Gastroesophageal sphincter (tissue), 4 donors: ENCODE measurements around the gene IFT122. TPM values are rescaled to one million over a fixed set of nuclear protein-coding genes. Genes with fewer than 3 reads are reported as not detected.
"Not testable (repeated sequence)": the region's sequence is repeated elsewhere in the genome, so short reads cannot be mapped to it uniquely, and the experiment has no call there.

ENCODE experiments used
- ATAC-seq: fragments of 150-250 bp; one replicate; pipeline ENCODE4 v1.9.1; 2016; ENCODE audit warnings: mild to moderate bottlenecking, moderate library complexity
- H3K27ac ChIP-seq, 4 donors: fragments of 200-600 bp; sonication (generic) in 3 of 4; 1 replicate in 3 of 4; 2 replicates in 1 of 4; pipeline ENCODE4 v1.5.1; 2016 to 2019
- H3K27me3 ChIP-seq: fragments of 200-600 bp; sonication (generic); one replicate; pipeline ENCODE4 v1.5.1; 2019
- H3K36me3 ChIP-seq, 2 donors: fragments of 200-600 bp; sonication (generic); one replicate each; pipeline ENCODE4 v1.5.1; 2019; ENCODE audit warnings: control low read depth in 1 of 2
- H3K4me1 ChIP-seq, 3 donors: fragments of 200-600 bp; sonication (generic); 1 replicate in 2 of 3; 2 replicates in 1 of 3; pipeline ENCODE4 v1.5.1; 2016 to 2019; ENCODE audit warnings: control low read depth in 2 of 3
- H3K4me3 ChIP-seq, 2 donors: fragments of 200-600 bp; sonication (generic); one replicate each; pipeline ENCODE4 v1.5.1; 2019; ENCODE audit warnings: mild to moderate bottlenecking in 1 of 2, moderate library complexity in 1 of 2
- H3K9me3 ChIP-seq, 3 donors: fragments of 200-600 bp; sonication (generic); one replicate each; pipeline ENCODE4 v1.5.1; 2017 to 2019; ENCODE audit warnings: control low read depth in 2 of 3
- EP300 ChIP-seq: sonication (generic); formaldehyde crosslinking; IDR thresholded peaks from one replicate; pipeline ENCODE4 v1.6.1; 2017; ENCODE audit warnings: antibody characterized with exemption, mild to moderate bottlenecking
- POLR2A ChIP-seq, 2 donors: fragments of 450-650 bp; IDR thresholded peaks; one replicate each; pipeline ENCODE4 v1.6.1; 2017; ENCODE audit warnings: antibody characterized with exemption in 2 of 2, mild to moderate bottlenecking in 2 of 2, moderate library complexity in 1 of 2
- POLR2AphosphoS5 ChIP-seq: sonication (generic); formaldehyde crosslinking; IDR thresholded peaks from one replicate; pipeline ENCODE4 v1.6.1; 2017; ENCODE audit warnings: antibody characterized with exemption
- WGBS, 2 donors: methylation state at CpG; one replicate each; pipeline ENCODE4 v1.1.5; 2018; ENCODE audit warnings: low coverage in 1 of 2; 5-methylcytosine and 5-hydroxymethylcytosine counted together
- total RNA-seq, 4 donors: library from RNA; depleted of rRNA; stranded (reverse); fragments of >200 nt; gene quantifications; one replicate each; pipeline ENCODE4 v1.1.0, GENCODE V29; 2016
- TF ChIP-seq, protein P1 (sequence below), 4 experiments: fragments of 200-600 bp in 2 of 4; fragments of 450-650 bp in 2 of 4; sonication (generic) in 1 of 4; IDR thresholded peaks; one replicate each; pipeline ENCODE4 v1.5.1; 2017 to 2019; ENCODE audit warnings: antibody characterized with exemption in 4 of 4, mild to moderate bottlenecking in 2 of 4, moderate library complexity in 2 of 4

Gene IFT122
- total RNA-seq, 4 donors from 2014 or later, result 18.1 to 38.3 (median 26.8) TPM

DNA sequence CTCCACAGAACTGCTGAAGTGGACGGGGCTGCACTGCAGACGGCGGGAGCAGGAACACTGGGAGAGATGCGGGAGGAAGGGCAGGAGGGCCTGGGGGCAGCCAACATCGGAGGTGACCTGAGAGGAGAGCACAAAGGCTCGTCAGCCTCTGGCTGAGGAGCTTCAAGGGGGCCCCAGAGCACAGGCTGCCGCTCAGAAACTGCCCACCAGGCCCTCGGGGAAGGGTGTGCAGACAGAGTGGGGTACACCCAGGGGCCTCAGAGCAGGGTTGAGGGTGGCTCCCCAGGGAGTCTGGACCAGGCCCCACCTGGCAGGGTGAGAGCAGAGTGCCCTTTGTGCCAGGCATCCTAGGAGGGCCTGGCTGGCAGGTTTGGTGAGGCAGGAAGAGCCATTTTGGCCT is 73.7 kb downstream of the IFT122 start:
- ATAC-seq, result no peak
- peaks cover 0 to 100% of the 10 kb centered on the region in 2 donors for H3K36me3 ChIP-seq
- no peak overlapping the region for H3K27ac ChIP-seq
- H3K9me3 ChIP-seq, result no peaks in the 10 kb centered on the region
- no peak overlapping the region for H3K4me3 ChIP-seq
- H3K27me3 ChIP-seq, result no peaks in the 10 kb centered on the region
- no peak for TF ChIP-seq POLR2AphosphoS5
- TF ChIP-seq EP300, result no peak
- TF ChIP-seq POLR2A (IDR thresholded peaks at IDR 0.05), result no peak
- TF ChIP-seq, protein P1, sequence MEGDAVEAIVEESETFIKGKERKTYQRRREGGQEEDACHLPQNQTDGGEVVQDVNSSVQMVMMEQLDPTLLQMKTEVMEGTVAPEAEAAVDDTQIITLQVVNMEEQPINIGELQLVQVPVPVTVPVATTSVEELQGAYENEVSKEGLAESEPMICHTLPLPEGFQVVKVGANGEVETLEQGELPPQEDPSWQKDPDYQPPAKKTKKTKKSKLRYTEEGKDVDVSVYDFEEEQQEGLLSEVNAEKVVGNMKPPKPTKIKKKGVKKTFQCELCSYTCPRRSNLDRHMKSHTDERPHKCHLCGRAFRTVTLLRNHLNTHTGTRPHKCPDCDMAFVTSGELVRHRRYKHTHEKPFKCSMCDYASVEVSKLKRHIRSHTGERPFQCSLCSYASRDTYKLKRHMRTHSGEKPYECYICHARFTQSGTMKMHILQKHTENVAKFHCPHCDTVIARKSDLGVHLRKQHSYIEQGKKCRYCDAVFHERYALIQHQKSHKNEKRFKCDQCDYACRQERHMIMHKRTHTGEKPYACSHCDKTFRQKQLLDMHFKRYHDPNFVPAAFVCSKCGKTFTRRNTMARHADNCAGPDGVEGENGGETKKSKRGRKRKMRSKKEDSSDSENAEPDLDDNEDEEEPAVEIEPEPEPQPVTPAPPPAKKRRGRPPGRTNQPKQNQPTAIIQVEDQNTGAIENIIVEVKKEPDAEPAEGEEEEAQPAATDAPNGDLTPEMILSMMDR (IDR thresholded peaks at IDR 0.05), result no peak
- 85 to 94% methylated on average over 5 to 8 of the region's 8 CpGs for WGBS, 2 donors
- H3K4me1 ChIP-seq, result no peaks in the 10 kb centered on the region

DNA sequence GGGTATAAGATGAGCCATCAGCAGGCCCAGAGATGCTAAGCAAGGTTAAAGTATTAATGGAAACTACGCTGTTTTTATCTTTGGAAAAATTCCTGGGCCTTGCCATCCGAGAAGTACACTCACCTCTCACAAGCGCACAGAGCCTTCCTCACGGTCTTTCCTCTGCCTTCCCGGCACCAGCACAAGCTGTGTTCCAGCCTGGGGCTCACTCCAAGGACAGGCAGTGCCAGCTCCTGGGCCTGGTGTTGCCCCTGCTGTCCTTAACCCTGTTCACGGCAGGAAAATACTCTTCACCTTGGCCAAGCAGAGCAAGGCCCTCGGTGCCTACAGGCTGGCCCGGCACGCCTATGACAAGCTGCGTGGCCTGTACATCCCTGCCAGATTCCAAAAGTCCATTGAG is 74.1 kb downstream of the IFT122 start:
- no peak overlapping the region for H3K27ac ChIP-seq
- H3K9me3 ChIP-seq, result no peaks in the 10 kb centered on the region
- no peaks in the 10 kb centered on the region for H3K27me3 ChIP-seq
- H3K4me1 ChIP-seq, result no peaks in the 10 kb centered on the region
- no peak for ATAC-seq
- no peak overlapping the region for H3K4me3 ChIP-seq
- TF ChIP-seq, protein P1 (IDR thresholded peaks at IDR 0.05), result no peak
- TF ChIP-seq POLR2AphosphoS5, result no peak
- TF ChIP-seq POLR2A (IDR thresholded peaks at IDR 0.05), result no peak
- TF ChIP-seq EP300, result no peak
- WGBS, 2 donors, result 88% methylated on average over 7 of the region's 10 CpGs; no CpG with 5 or more reads in 1 of the 2 donors
- peaks cover 0 to 100% of the 10 kb centered on the region in 2 donors for H3K36me3 ChIP-seq

DNA sequence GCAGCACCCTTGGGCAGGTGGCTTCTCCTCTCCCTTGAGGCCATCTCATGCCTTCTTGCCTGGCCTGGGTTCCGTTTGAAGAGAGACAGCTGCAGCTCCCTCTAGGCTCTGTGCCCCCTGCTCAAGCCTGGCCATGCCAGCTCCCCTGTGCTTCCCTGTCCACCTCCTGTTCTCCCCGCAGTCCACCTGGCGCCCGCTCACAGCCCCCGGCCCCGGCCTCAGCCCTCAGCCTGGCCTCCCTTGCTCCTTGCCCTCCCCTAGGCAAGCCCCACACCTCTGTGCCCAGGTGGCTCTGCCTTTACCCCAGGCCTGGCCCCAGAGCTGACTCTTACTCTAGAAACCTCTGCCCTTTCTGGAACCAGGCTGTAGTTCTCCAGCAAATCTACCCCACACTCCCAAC is 74.5 kb downstream of the IFT122 start:
- H3K27ac ChIP-seq, result no peak overlapping the region
- no peak for TF ChIP-seq POLR2AphosphoS5
- no peak for TF ChIP-seq POLR2A (IDR thresholded peaks at IDR 0.05)
- TF ChIP-seq, protein P1 (IDR thresholded peaks at IDR 0.05), result no peak
- TF ChIP-seq EP300, result no peak
- 94 to 95% methylated on average over 3 to 5 of the region's 6 CpGs for WGBS, 2 donors
- H3K27me3 ChIP-seq, result no peaks in the 10 kb centered on the region
- ATAC-seq, result no peak
- H3K36me3 ChIP-seq, result peaks cover 0 to 100% of the 10 kb centered on the region in 2 donors
- no peaks in the 10 kb centered on the region for H3K9me3 ChIP-seq
- no peaks in the 10 kb centered on the region for H3K4me1 ChIP-seq
- H3K4me3 ChIP-seq, result no peak overlapping the region

DNA sequence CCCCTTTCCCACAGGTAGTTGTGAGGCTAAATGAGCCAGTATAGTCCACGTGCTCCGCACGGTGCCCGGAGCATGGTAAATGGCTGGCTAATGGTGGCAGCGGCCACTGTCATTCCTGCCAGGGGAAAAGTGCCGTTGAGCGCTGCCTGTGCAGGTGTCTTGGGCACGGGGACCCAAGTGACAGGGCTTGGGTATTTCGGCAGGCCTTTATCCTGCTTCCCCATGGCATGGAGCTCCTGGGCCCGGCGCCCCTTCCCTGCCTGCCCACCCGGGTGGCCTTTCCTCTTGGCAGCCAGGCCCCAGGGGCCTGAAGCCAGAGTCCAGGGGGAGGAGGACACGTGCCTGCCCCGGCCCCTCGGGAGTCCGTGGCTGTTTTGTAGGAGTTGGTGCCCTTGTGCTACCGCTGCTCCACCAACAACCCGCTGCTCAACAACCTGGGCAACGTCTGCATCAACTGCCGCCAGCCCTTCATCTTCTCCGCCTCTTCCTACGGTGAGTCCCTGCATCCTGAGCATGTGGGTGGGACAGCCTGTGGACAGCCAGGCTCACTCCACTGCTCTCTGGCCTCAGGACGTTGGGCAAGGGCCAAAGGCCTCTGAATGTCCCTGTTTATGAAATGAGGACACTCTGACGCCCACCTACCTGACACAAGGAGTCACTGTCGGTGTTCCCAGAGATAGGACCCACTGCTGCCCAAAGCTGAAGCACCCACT is 75.2 kb downstream of the IFT122 start:
- H3K27me3 ChIP-seq, H3K27ac ChIP-seq, ATAC-seq, H3K9me3 ChIP-seq, H3K4me3 ChIP-seq, H3K4me1 ChIP-seq: not testable (repeated sequence)
- peaks cover 0 to 100% of the 10 kb centered on the region in 2 donors for H3K36me3 ChIP-seq
- WGBS, 2 donors, result 94 to 100% methylated on average over 2 to 6 of the region's 25 CpGs

DNA sequence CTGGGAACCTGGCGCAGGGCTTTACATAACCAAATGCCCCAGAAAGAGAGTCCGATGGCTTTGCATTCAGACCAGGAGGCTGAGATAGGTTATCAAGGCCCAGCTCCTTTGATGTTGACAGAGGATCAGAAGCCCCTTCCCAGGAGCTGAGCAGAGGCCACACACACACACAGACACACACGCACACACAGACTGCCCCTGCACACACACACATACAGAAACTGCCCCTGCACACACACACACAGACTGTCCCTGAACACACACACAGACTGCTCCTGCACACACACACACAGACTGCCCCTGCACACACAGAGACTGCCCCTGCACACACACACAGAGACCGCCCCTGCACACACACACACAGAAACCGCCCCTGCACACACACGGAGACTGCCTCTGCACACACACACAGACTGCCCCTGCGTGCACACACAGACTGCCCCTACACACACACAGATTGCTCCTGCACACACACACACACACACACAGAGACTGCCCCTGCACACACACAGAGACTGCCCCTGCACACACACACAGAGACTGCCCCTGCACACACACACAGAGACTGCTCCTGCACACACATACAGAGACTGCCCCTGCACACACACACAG is 75.9 kb downstream of the IFT122 start:
- not testable (repeated sequence) for ATAC-seq, H3K4me1 ChIP-seq, H3K4me3 ChIP-seq, H3K27me3 ChIP-seq, H3K9me3 ChIP-seq, H3K27ac ChIP-seq
- WGBS, 2 donors, result 83 to 92% methylated on average over 1 to 2 of the region's 7 CpGs
- H3K36me3 ChIP-seq, result peaks cover 0 to 96% of the 10 kb centered on the region in 2 donors

DNA sequence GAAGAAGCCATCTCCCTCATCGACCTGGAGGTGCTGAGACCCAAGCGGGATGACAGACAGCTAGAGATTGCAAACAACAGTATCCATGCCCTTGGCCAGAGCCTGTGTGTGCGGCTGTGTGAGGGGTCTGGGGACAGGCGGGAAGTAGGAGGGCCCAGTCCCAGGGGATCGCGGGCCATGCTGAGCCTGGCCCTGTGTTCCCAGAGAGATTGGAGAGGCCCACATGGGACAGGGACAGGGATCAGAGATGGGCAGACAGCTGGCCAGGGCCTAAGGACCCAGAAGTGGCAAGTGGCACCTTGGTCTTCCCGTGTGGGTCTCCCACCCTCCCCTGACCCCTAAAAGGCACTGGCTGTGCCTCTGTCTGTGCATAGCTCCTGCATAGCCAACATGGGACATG is 77.5 kb downstream of the IFT122 start:
- Histone ChIP-seq H3K4me1 (no peaks in the 10 kb centered on the region), H3K27ac (no peak overlapping the region), H3K4me3 (no peak overlapping the region), H3K36me3 (peaks cover 0 to 80% of the 10 kb centered on the region in 2 donors), H3K27me3 (no peaks in the 10 kb centered on the region), H3K9me3 (no peaks in the 10 kb centered on the region)
- TF ChIP-seq, protein P1 (IDR thresholded peaks at IDR 0.05), result no peak
- TF ChIP-seq EP300, result no peak
- no peak for TF ChIP-seq POLR2AphosphoS5
- 87 to 90% methylated on average over 2 to 3 of the region's 7 CpGs for WGBS, 2 donors
- ATAC-seq, result no peak
